ENCODE measurements around the gene HSBP1L1. TPM values are rescaled to one million over a fixed set of nuclear protein-coding genes. Genes with fewer than 3 reads are reported as not detected.

The HSBP1L1 gene
- total RNA-seq, 1 donor from 2014 or later = 1.3 TPM

DNA sequence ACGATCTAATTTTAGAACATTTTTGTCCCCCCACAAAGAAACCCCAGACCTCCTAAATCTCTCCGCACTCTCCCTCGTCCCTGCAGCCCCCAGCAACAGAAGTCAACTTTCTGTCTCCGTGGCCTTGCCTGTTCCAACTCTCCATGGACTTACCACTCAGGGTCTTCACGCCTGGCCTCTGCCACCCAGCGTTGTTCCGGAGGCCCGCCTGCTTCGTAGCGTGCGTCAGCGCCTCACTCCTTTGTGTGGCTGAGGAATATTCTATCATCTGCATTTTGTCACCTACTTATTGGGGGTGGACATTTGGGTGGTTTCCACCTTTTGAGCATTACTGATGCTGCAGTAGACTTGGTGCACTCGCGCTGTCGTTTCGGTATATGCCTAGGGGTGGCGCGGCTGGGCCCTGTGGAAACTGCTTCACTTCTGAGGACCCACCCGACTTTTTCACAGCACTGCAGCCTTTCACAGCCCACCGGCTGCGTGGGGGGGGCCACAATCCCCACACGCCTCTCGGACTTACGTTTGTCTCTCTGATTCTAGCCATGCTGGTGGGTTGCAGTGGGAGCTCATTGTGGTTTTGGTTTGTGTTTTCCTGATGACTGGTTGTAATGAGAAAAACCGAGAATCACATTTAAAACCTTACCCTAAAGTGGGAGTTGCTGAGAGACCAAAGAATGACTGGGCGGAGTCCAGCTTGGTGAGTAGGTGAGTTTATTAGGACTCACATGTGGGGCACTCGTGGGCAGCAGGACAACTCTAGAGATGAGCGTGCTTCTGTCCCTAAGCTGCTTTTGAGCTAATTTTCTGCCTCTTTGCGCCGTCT, 1.4 kb upstream of the HSBP1L1 start:
- TF ChIP-seq, protein P1, sequence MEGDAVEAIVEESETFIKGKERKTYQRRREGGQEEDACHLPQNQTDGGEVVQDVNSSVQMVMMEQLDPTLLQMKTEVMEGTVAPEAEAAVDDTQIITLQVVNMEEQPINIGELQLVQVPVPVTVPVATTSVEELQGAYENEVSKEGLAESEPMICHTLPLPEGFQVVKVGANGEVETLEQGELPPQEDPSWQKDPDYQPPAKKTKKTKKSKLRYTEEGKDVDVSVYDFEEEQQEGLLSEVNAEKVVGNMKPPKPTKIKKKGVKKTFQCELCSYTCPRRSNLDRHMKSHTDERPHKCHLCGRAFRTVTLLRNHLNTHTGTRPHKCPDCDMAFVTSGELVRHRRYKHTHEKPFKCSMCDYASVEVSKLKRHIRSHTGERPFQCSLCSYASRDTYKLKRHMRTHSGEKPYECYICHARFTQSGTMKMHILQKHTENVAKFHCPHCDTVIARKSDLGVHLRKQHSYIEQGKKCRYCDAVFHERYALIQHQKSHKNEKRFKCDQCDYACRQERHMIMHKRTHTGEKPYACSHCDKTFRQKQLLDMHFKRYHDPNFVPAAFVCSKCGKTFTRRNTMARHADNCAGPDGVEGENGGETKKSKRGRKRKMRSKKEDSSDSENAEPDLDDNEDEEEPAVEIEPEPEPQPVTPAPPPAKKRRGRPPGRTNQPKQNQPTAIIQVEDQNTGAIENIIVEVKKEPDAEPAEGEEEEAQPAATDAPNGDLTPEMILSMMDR (IDR thresholded peaks at IDR 0.05) = no peak
- no peak overlapping the region for H3K4me3 ChIP-seq
- no peak overlapping the region for H3K27ac ChIP-seq
- DNase-seq (ENCODE audit: low spot score in 2 of 2) = no peak
- peaks cover 0 to 13% of the 10 kb centered on the region in 2 donors for H3K4me1 ChIP-seq
- H3K27me3 ChIP-seq = no peaks in the 10 kb centered on the region
- intact Hi-C loops (cut with DNase I) = no loop called here
- H3K36me3 ChIP-seq = no peaks in the 10 kb centered on the region
- no peaks in the 10 kb centered on the region for H3K9me3 ChIP-seq

DNA sequence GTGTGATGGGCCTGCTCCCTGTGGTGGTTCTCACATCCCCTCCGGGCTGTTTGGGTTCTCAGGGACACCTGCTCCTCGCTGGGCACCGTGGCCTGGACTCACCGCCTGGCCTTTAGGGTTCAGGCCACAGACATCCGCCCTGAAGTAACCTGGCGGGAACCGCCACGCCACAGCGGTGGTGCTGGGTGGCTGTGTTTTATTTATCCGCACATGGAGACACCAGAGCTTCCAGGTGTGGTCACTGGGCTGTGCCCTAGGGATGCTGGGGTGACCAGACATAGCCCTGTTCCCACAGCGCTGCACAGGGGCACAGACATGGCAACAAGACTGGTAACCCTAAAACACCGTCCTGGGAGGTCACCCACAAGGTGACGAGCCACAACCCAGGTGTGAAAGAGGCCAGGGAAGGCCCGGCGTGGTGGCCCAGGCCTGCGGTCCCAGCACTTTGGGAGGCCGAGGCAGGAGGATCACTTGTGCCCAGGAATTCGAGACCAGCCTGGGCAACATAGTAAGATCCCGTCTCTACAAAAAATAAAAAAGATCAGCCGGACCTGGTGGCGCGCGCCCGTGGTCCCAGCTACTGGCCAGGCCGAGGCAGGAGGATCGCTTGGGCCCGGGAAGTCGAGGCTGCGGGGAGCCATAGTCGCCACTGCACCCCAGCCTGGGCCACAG, 649 bp upstream of the HSBP1L1 start:
- Histone ChIP-seq H3K27ac (peak overlapping the region in 1 of 2 donors; percentile 59), H3K4me3 (peak overlapping the region; percentile 57 to 67), H3K27me3 (no peaks in the 10 kb centered on the region), H3K4me1 (peaks cover 0 to 13% of the 10 kb centered on the region in 2 donors), H3K9me3 (no peaks in the 10 kb centered on the region), H3K36me3 (no peaks in the 10 kb centered on the region)
- intact Hi-C loops (cut with DNase I) = no loop called here
- TF ChIP-seq, protein P1 (IDR thresholded peaks at IDR 0.05) = no peak
- no peak for DNase-seq (ENCODE audit: low spot score in 2 of 2)

DNA sequence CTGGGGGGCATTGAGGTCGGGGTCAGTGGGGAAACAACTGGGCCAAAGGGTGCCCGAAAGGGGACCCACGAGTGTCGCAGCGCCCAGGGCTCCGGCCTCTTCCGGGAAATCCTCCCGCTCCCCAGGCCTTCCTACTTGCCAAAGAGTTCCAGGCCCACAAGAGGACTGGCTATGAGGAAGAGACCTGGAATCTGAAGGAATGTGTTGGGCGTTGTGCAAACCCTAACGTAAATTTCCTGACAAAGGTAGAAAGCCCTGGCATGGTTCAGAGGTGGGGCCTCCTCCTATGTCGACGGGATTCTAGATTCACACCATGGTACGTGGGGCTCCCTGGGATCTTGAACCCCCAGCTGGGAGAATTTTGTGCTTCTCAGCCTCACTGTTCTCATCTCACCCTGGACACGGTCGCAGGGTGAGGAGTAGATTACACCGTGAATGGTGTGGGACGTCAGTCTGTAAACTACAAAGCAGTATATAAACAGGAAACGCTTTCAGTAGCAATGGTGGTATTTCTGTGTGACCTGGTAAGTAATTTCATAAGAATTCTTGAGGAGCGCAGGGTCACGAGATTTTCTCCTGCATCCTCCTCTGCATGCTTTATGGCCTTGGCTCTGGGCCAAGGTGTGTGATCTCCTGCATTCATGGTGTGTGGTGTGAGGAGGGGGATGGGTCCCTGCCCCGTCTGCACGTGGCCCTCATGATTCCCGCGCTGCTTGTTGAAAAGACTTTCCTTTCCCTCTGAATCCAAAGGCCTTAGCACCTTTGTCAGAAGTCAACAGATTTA, 868 bp downstream of the HSBP1L1 start:
- Histone ChIP-seq H3K9me3 (no peaks in the 10 kb centered on the region), H3K4me1 (peaks cover 0 to 13% of the 10 kb centered on the region in 2 donors), H3K27ac (peak overlapping the region; percentile 53 to 59), H3K27me3 (no peaks in the 10 kb centered on the region), H3K36me3 (peaks cover 0 to 5% of the 10 kb centered on the region in 2 donors), H3K4me3 (peak overlapping the region; percentile 57 to 67)
- no peak for DNase-seq (ENCODE audit: low spot score in 2 of 2)
- TF ChIP-seq, protein P1 (IDR thresholded peaks at IDR 0.05) = no peak
- intact Hi-C loops (cut with DNase I) = no loop called here

DNA sequence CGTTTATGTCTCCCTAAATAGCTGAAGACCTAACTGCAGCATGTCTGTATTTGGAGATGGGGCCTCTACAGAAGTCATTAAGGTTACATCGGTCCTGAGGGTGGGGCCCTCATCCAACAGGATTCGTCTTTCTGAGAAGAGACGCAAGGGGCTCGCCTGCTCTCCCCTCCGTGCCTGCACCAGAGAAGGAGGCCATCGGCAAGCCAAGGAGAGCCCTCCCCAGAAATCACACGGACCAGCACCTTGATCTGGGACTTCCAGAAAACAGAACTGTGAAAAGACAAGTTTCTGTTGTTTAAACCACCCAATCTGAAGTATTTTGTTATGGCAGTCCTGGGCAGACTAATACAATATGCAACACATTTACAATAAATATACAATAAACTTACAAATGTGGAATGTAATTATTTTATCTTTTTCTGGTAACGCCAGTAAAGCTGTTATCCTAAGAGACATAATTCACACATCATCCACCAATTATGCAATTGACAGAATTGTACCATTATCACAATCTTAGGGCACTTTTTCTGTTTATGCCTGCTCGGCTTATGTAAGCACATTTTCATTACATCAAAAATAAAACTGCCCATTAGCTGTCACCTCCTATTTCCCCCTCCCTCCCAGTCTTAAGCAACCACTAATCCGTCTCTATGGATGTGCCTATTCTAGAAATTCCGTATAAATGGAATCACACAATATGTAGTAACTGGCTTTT, 6.1 kb downstream of the HSBP1L1 start:
- TF ChIP-seq, protein P1 (IDR thresholded peaks at IDR 0.05) = no peak
- Histone ChIP-seq H3K27me3 (no peaks in the 10 kb centered on the region), H3K4me3 (no peak overlapping the region), H3K4me1 (peaks cover 0 to 1% of the 10 kb centered on the region in 2 donors), H3K36me3 (peaks cover 27 to 52% of the 10 kb centered on the region in 2 donors), H3K9me3 (no peaks in the 10 kb centered on the region), H3K27ac (no peak overlapping the region)
- intact Hi-C loops (cut with DNase I) = no loop called here
- DNase-seq (ENCODE audit: low spot score in 2 of 2) = no peak

Data from ascending aorta (tissue), 2 donors.